ENCODE measurements around the gene LRCOL1. TPM values are rescaled to one million over a fixed set of nuclear protein-coding genes. Genes with fewer than 3 reads are reported as not detected.

LRCOL1 gene
- not detected in 2 replicates for total RNA-seq (2016; rRNA removed; fragmentation: Illumina TruSeq; extraction: Trizol)
- not detected in 2 replicates for total RNA-seq (2016; cell fraction: cytosol; rRNA removed; fragmentation: Illumina TruSeq; extraction: Trizol; ENCODE audit: low read depth)
- not detected in 2 replicates for total RNA-seq (2016; cell fraction: insoluble cytoplasmic fraction; rRNA removed; fragmentation: Illumina TruSeq; extraction: Trizol)
- total RNA-seq (2016; cell fraction: membrane; rRNA removed; fragmentation: Illumina TruSeq; extraction: Trizol), result not detected in 2 replicates
- total RNA-seq (2016; cell fraction: nucleus; rRNA removed; fragmentation: Illumina TruSeq; extraction: Trizol), result not detected in 2 replicates
- 0.14 TPM in 1 of 2 replicates, not detected in the other for polyA plus RNA-seq (2011; rRNA removed)
- 0.05 and 0.09 TPM in 2 replicates for polyA plus RNA-seq (2011; cell fraction: cytosol; rRNA removed)
- 0.57 TPM in 1 of 2 replicates, not detected in the other for polyA plus RNA-seq (2011; cell fraction: nucleus; rRNA removed)
- not detected in 2 replicates for polyA plus RNA-seq (2012)
- not detected in 2 replicates for polyA plus RNA-seq (2016; cell fraction: cytosol; fragmentation: Illumina TruSeq; extraction: Trizol; ENCODE audit: low read depth)
- not detected in 2 replicates for polyA plus RNA-seq (2016; cell fraction: insoluble cytoplasmic fraction; fragmentation: Illumina TruSeq; extraction: Trizol; ENCODE audit: low read depth)
- not detected in 2 replicates for polyA plus RNA-seq (2016; cell fraction: membrane; fragmentation: Illumina TruSeq; extraction: Trizol; ENCODE audit: low read depth)
- not detected in 2 replicates for polyA plus RNA-seq (2016; cell fraction: nucleus; fragmentation: Illumina TruSeq; extraction: Trizol; ENCODE audit: insufficient read depth, low read depth)
- not detected in 2 replicates for polyA minus RNA-seq (2011; rRNA and poly(A)+ RNA removed; ENCODE audit: low replicate concordance)
- not detected in 2 replicates for polyA minus RNA-seq (2011; cell fraction: cytosol; rRNA and poly(A)+ RNA removed)
- not detected in 2 replicates for polyA minus RNA-seq (2011; cell fraction: nucleus; rRNA and poly(A)+ RNA removed)
- not detected for Bru-seq, nascent RNA
- percentile 34 among the genes with signal in this experiment for BruChase-seq, experiment 1, labeled RNA remaining after a 6-hour chase
- BruChase-seq, experiment 2, labeled RNA remaining after a 2-hour chase, result not detected
- long read RNA-seq, experiment 1, result 0 reads
- long read RNA-seq, experiment 2, result 0 reads

GRCh38 chr12:132610051-132610759, at the start of gene LRCOL1:
LRCOL1 (minus strand) TSS chr12:132610582; CDS start chr12:132606251, 4,331 bp downstream.
- intact Hi-C loops (cut with micrococcal nuclease; ENCODE audit: unreplicated experiment), result no loop called here
- FAIRE-seq (no peak), ATAC-seq (no peak), DNase-seq (ENCODE audit: low spot score) (no peak)
- Histone ChIP-seq H4K20me1 (ENCODE audit: insufficient read depth, low read length) (no peaks in the 10 kb centered on the region), H3K4me1 (ENCODE audit: insufficient read depth, low read length) (peaks cover 30% of the 10 kb centered on the region), H3K79me2 (ENCODE audit: insufficient read depth, low read length) (no peaks in the 10 kb centered on the region), H3K36me3 (replicated peaks in 1 of 2; ENCODE audit: control insufficient read depth in 1 of 2, insufficient read depth in 2 of 2, low read length in 2 of 2) (no peaks in the 10 kb centered on the region), H3K27ac (ENCODE audit: extremely low read length, insufficient read depth, low read length) (no peak within 1 kb of the TSS), H3K27me3 (ENCODE audit: control insufficient read depth in 1 of 2, insufficient read depth in 2 of 2, low read length in 2 of 2) (peaks cover 0 to 17% of the 10 kb centered on the region in 2 experiments), H3K9me3 (ENCODE audit: low read length) (peaks cover 8% of the 10 kb centered on the region; the same call in 1 of the 2 replicates), H3K4me2 (ENCODE audit: low read depth, low read length) (no peak within 1 kb of the TSS), H3K4me3 (replicated peaks in 1 of 3; ENCODE audit: insufficient read depth in 1 of 3, low read depth in 2 of 3, low read length in 3 of 3) (no peak within 1 kb of the TSS), H2AFZ (ENCODE audit: low read length) (no peak within 1 kb of the TSS), H3K9ac (ENCODE audit: insufficient read depth, low read depth, low read length) (no peak within 1 kb of the TSS)
- TF ChIP-seq ZNF557 (CRISPR knock-in tag; IDR thresholded peaks at IDR 0.05) (no peak), BCL6 (CRISPR knock-in tag; IDR thresholded peaks at IDR 0.05) (no peak)
- in situ Hi-C loops (cut with HindIII; ENCODE audit: extremely low pct_ligation_motif_present, low pct_unique_long_range_greater_than_20kb), result no loop called here
- BruUV-seq (replicated peaks), result no TSS peak
- ChIA-PET CTCF (ENCODE audit: low intra/inter-chr PET ratio, low total read pairs) (no interaction called here), POLR2A (no interaction called here)
- WGBS (ENCODE audit: low lambda C conversion rate), result 80% methylated on average over 30 of the region's 35 CpGs

GRCh38 chr12:132660052-132660451, 49.7 kb upstream of the LRCOL1 start:
- Histone ChIP-seq H3K4me1 (ENCODE audit: insufficient read depth, low read length) (no peaks in the 10 kb centered on the region), H4K20me1 (ENCODE audit: insufficient read depth, low read length) (no peaks in the 10 kb centered on the region), H3K9ac (ENCODE audit: insufficient read depth, low read depth, low read length) (no peak overlapping the region), H3K9me3 (ENCODE audit: low read length) (no peaks in the 10 kb centered on the region), H3K36me3 (replicated peaks in 1 of 2; ENCODE audit: control insufficient read depth in 1 of 2, insufficient read depth in 2 of 2, low read length in 2 of 2) (peaks cover 41 to 88% of the 10 kb centered on the region in 2 experiments), H3K4me3 (replicated peaks in 1 of 3; ENCODE audit: insufficient read depth in 1 of 3, low read depth in 2 of 3, low read length in 3 of 3) (no peak overlapping the region), H3K4me2 (ENCODE audit: low read depth, low read length) (no peak overlapping the region), H3K27ac (ENCODE audit: extremely low read length, insufficient read depth, low read length) (no peak overlapping the region), H3K27me3 (ENCODE audit: control insufficient read depth in 1 of 2, insufficient read depth in 2 of 2, low read length in 2 of 2) (no peaks in the 10 kb centered on the region), H3K79me2 (ENCODE audit: insufficient read depth, low read length) (no peaks in the 10 kb centered on the region), H2AFZ (ENCODE audit: low read length) (no peak overlapping the region)
- no TSS peak for BruUV-seq (replicated peaks)
- ChIA-PET POLR2A (no interaction called here), CTCF (ENCODE audit: low intra/inter-chr PET ratio, low total read pairs) (no interaction called here)
- no peak for ATAC-seq
- no peak for FAIRE-seq
- intact Hi-C loops (cut with micrococcal nuclease; ENCODE audit: unreplicated experiment) (no loop called here), in situ Hi-C loops (cut with HindIII; ENCODE audit: extremely low pct_ligation_motif_present, low pct_unique_long_range_greater_than_20kb) (no loop called here)
- DNase-seq (ENCODE audit: low spot score), result no peak
- 85% methylated on average over 5 of the region's 5 CpGs for WGBS (ENCODE audit: low lambda C conversion rate)
- no peak for TF ChIP-seq ZBTB33 (CRISPR knock-in tag; IDR thresholded peaks at IDR 0.05)
- no peak for TF ChIP-seq THAP8 (CRISPR knock-in tag; IDR thresholded peaks at IDR 0.05; ENCODE audit: borderline replicate concordance)
- TF ChIP-seq ZNF225 (CRISPR knock-in tag; IDR thresholded peaks at IDR 0.05), result no peak
- TF ChIP-seq ZSCAN20 (CRISPR knock-in tag; IDR thresholded peaks at IDR 0.05; ENCODE audit: borderline replicate concordance), result no peak
- no peak for TF ChIP-seq ZFP36 (IDR thresholded peaks at IDR 0.05; ENCODE audit: borderline replicate concordance, low read depth, low read length, partially characterized antibody)
- TF ChIP-seq ZNF782 (CRISPR knock-in tag; IDR thresholded peaks at IDR 0.05; ENCODE audit: borderline replicate concordance), result no peak
- TF ChIP-seq IRX3 (CRISPR knock-in tag; IDR thresholded peaks at IDR 0.05; ENCODE audit: borderline replicate concordance, low read depth), result no peak
- no peak for TF ChIP-seq ZFYVE20 (CRISPR knock-in tag; IDR thresholded peaks at IDR 0.05; ENCODE audit: borderline replicate concordance, low read depth)
- no peak for TF ChIP-seq ZNF251 (CRISPR knock-in tag; IDR thresholded peaks at IDR 0.05)

Measured in HepG2 (cell line).